GM10266 (cell line): Measurements from ENCODE around the gene M6PR.

Source experiments
- DNase-seq: peaks from one replicate; pipeline ENCODE4 v3.0.0; 2012; ENCODE audit errors: extremely low spot score
- CTCF ChIP-seq: IDR thresholded peaks from 2 replicates; pipeline ENCODE4 v1.5.1; 2012; ENCODE audit warnings: mild to moderate bottlenecking, low read depth; ENCODE audit not compliant: control insufficient read depth, insufficient read depth; ENCODE audit errors: missing control alignments

Gene M6PR

DNA sequence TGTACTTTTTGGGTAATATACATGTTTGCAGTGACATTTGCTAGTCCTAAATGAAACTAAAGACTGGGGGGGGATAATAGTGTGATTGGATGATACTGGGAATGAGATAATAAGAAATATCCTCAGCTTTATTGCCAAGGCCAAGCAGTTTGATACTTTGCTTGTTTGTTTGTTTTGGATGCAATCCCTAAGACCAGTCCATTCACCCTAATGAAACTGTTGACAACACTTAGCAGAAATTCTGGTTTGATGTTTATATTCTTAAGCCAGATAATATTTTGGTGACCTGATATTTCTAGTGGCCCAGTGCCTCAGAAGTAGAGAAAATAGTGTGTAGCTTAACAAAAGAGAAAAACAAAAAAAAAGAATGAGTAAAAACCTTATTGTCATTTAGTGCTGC lies 33.3 kb downstream of the M6PR start:
- TF ChIP-seq CTCF, result no peak
- no peak for DNase-seq

DNA sequence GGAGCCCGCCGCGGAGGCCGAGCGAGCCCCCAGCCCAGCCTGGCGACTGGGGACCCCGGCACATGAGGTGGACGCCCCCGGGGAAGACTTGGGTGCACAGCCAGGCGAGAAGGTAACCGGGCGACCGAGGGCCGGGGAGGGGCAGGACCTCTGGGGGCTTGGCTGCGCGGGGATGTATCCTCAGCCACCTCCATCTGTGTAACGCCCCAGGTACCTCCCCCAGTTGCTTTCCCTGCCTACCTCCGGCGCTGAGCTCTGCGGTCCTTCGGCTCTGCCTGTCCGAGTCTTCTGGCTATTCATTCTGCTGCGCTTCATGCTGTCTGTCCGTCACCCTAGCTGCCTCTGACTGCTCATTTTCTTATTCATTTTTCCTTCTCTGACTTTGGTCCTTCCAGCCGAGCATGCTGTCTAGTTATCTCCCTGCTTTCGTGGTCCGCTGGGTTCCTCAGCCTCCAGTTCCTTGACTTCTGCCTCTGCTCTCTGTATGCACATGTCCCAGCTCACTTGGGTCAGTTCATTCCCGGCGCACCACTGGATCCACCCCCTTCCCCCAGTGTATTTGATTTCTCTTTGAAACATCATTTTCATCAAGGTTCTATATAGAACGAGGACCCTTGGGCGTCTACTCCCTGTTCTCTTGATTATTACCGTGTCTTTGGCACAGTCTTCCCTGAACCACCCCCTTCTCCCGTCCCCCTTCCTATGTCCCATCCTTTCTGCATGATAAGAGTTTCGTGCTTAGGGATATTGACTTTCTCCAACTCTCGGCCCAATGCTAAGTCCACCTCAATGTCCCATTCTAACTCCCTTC lies 34.5 kb downstream of the M6PR start:
- peak; percentile 86 for DNase-seq
- TF ChIP-seq CTCF, result no peak

- TF ChIP-seq CTCF, result peak; percentile 40
- DNase-seq, result peak; percentile 92
Measured at GRCh38 chr12:8914033-8914715, 35.3 kb downstream of the M6PR start, which contains the start of gene PHC1. PHC1 (plus strand) TSS chr12:8914509; CDS start chr12:8917678, 3,169 bp downstream.

- no peak for TF ChIP-seq CTCF
- no peak for DNase-seq
Measured at GRCh38 chr12:8913702-8914032, 35.8 kb downstream of the M6PR start.

DNA sequence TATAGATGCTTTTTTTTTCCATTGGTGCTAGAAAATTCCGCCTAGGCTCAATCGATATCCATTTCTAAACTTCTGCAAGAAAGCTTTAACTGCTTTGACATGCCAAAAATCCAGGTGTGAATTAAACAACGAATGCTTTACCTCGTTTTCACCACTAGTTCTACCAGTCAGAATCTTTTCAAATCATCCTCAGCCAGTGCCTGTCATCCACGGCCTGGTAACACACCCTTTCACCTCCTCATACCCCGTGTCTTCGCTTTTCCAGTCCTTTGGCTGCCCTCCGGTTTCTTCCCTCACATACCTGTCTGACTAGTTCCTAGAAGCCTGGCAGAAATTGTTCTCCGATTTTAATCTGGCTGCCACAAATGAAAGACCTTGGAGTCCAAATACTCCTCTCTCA lies 36.5 kb downstream of the M6PR start:
- no peak for TF ChIP-seq CTCF
- peak; percentile 37 for DNase-seq

- DNase-seq, result no peak
- TF ChIP-seq CTCF, result no peak
Measured at GRCh38 chr12:8911606-8912268, 37.7 kb downstream of the M6PR start.

DNA sequence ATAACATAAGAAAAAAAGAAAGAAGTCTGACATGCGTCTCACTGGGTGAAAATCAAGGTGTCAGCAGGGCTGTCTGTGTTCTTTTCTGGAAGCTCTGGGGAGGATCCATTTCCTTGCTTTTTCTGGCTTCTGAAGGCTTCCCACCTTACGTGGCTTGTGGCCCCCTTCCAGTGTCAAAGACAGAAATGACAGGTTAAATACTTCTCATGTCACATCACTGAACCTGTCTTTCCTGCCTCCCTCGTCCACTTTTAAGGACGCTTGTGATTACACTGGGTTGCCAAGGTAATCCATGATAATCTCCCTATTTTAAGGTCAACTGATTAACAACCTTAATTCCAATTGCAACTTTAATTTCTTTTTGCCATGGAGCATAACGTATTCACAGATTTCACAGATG lies 39.7 kb downstream of the M6PR start:
- TF ChIP-seq CTCF, result no peak
- no peak for DNase-seq
